ENCODE results near the gene AP1M1.

The AP1M1 gene

DNA sequence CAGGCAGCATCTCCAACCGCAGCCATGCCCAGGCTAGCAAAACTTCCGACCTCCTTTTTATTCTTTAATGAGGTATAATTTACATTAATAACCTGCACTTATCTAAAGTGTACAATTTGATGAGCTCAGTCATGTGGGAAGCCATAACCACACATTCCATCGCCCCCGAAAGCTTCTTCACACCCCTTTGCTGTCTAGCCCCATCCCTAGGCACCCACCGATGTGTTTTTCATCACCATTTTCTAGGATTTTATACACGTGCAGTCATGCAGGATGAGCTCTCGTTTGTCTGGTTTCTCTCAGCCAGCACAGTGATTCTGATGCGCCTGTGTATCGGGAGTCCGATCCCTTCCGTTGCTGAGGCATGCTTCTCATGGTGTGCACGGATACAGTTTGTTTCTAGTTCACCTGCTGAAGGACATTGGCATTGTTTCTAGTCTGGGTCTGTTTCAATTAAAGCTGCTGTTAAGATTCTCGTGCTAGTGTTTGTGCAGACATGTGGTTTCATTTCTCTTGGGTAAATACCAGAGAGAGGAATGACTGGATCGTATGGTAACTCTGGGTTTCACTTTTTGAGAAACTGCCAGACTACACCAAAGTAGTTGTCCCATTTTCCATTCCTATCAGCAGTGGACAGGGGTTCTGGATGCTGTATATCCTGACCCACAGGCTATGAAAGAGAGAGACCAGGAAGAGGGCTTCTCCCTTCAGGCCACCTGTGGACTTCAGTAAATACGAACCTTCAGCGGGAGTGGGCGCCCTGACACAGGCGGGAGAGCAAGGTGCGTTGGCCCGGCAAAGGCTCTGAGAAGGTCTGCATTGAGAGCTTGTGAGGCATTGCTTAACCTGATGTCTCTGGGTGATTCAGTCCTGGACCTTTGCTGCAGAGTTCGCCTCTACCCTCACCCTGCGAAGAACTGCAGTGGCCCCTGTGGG, 4.9 kb downstream of the AP1M1 start:
- TF ChIP-seq EP300 (IDR thresholded peaks at IDR 0.05; ENCODE audit: borderline replicate concordance), result no peak

- TF ChIP-seq TCF12 (IDR thresholded peaks at IDR 0.05; ENCODE audit: low read depth) (no peak), NFIC (IDR thresholded peaks at IDR 0.05) (no peak), ZBTB7A (IDR thresholded peaks at IDR 0.05; ENCODE audit: low read depth) (no peak), TEAD4 (IDR thresholded peaks at IDR 0.05) (no peak), EP300 (IDR thresholded peaks at IDR 0.05; ENCODE audit: borderline replicate concordance) (no peak), RAD21 (IDR thresholded peaks at IDR 0.05; ENCODE audit: low read depth) (no peak), FOXM1 (IDR thresholded peaks at IDR 0.05; ENCODE audit: borderline replicate concordance, low read depth) (no peak)
- TF ChIP-seq, protein P1, sequence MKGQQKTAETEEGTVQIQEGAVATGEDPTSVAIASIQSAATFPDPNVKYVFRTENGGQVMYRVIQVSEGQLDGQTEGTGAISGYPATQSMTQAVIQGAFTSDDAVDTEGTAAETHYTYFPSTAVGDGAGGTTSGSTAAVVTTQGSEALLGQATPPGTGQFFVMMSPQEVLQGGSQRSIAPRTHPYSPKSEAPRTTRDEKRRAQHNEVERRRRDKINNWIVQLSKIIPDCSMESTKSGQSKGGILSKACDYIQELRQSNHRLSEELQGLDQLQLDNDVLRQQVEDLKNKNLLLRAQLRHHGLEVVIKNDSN (IDR thresholded peaks at IDR 0.05), result no peak
Observed at GRCh38 chr19:16203256-16204004, 5.7 kb downstream of the AP1M1 start.

- TF ChIP-seq EP300 (IDR thresholded peaks at IDR 0.05; ENCODE audit: borderline replicate concordance), result no peak
- TF ChIP-seq FOXM1 (IDR thresholded peaks at IDR 0.05; ENCODE audit: borderline replicate concordance, low read depth), result no peak
- TF ChIP-seq CREB1 (IDR thresholded peaks at IDR 0.05; ENCODE audit: low read depth), result no peak
- TF ChIP-seq NFIC (IDR thresholded peaks at IDR 0.05), result no peak
- TF ChIP-seq TAF1 (IDR thresholded peaks at IDR 0.05; ENCODE audit: low read depth), result no peak
- no peak for TF ChIP-seq ZBTB7A (IDR thresholded peaks at IDR 0.05; ENCODE audit: low read depth)
- no peak for TF ChIP-seq TEAD4 (IDR thresholded peaks at IDR 0.05)
- TF ChIP-seq, protein P2, sequence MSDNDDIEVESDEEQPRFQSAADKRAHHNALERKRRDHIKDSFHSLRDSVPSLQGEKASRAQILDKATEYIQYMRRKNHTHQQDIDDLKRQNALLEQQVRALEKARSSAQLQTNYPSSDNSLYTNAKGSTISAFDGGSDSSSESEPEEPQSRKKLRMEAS (IDR thresholded peaks at IDR 0.05), result no peak
- TF ChIP-seq REST (IDR thresholded peaks at IDR 0.05; ENCODE audit: low read depth), result no peak
- TF ChIP-seq YY1 (IDR thresholded peaks at IDR 0.05; ENCODE audit: low read depth), result no peak
- TF ChIP-seq CEBPB (IDR thresholded peaks at IDR 0.05), result no peak
- TF ChIP-seq RAD21 (IDR thresholded peaks at IDR 0.05; ENCODE audit: low read depth), result no peak
- no peak for TF ChIP-seq EGR1 (IDR thresholded peaks at IDR 0.05)
- no peak for TF ChIP-seq TCF12 (IDR thresholded peaks at IDR 0.05; ENCODE audit: low read depth)
Observed at GRCh38 chr19:16204005-16204294, 6.2 kb downstream of the AP1M1 start.

DNA sequence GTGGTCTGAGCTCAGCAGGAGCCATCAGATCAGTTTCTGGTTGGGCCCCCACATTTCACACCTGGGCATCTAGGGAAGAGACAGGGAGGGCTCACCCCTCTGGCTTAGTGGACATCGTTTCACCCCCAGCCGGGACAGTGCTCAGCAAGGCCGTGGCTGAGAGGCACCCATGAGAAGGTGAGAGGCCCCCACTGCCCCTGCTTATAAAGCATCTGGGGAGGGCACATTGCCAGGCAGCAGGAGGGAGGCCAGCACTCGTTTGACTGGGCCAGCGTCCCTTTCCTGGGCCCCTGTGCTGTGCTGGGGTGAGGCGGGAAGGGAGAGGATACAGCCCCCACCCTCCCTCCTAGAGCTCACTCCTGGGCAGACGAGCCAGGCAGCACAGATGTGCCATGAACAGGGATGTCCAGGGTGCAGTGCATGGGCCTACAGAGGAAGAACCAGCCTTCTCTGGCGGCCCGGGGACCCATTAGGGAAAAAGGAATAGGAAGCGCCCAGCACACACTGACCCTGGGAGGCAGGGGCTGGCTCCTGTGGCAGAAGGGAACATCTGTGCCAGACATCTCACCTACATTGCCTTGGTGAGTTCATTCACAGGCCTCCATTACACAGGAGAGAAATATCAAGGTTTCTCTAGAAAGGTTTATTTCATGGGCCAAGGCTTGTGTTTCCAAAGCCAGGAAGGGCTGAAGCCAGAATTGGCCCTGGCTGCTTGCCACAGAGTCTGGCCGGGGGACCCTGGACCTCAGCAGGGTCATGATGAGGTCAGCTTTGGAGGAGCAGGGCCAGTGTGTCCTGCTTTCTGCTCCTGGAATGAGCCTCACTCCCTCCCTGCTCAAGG, 7.7 kb downstream of the AP1M1 start:
- TF ChIP-seq TCF12 (IDR thresholded peaks at IDR 0.05; ENCODE audit: low read depth) (no peak), NFIC (IDR thresholded peaks at IDR 0.05) (no peak), REST (IDR thresholded peaks at IDR 0.05; ENCODE audit: low read depth) (no peak), YY1 (IDR thresholded peaks at IDR 0.05; ENCODE audit: low read depth) (no peak), TEAD4 (IDR thresholded peaks at IDR 0.05) (no peak), RAD21 (IDR thresholded peaks at IDR 0.05; ENCODE audit: low read depth) (no peak), TAF1 (IDR thresholded peaks at IDR 0.05; ENCODE audit: low read depth) (no peak), CREB1 (IDR thresholded peaks at IDR 0.05; ENCODE audit: low read depth) (no peak), FOXM1 (IDR thresholded peaks at IDR 0.05; ENCODE audit: borderline replicate concordance, low read depth) (no peak), EP300 (IDR thresholded peaks at IDR 0.05; ENCODE audit: borderline replicate concordance) (no peak), CEBPB (IDR thresholded peaks at IDR 0.05) (no peak), ZBTB7A (IDR thresholded peaks at IDR 0.05; ENCODE audit: low read depth) (no peak), EGR1 (IDR thresholded peaks at IDR 0.05) (no peak)
- TF ChIP-seq, protein P2 (IDR thresholded peaks at IDR 0.05), result no peak
- TF ChIP-seq, protein P1 (IDR thresholded peaks at IDR 0.05), result no peak

Data from Ishikawa (cell line).